HUES6 (cell line): ENCODE data around the gene AZU1.
A peak's percentile ranks its signal among the peaks of the same experiment; 100 is the strongest.
"Not testable (repeated sequence)": the region's sequence is repeated elsewhere in the genome, so short reads cannot be mapped to it uniquely, and the experiment has no call there.

Source experiments
- H3K27ac ChIP-seq: 2 replicates; pipeline ENCODE4 v1.7.0; 2013; ENCODE audit warnings: low read depth, mild to moderate bottlenecking, low read length, inconsistent platforms
- H3K27me3 ChIP-seq: 2 replicates; pipeline ENCODE4 v1.6.1; 2013; ENCODE audit warnings: low read length; ENCODE audit not compliant: control insufficient read depth, insufficient read depth
- H3K36me3 ChIP-seq: 2 replicates; pipeline ENCODE4 v1.6.1; 2013; ENCODE audit warnings: low read length; ENCODE audit not compliant: control insufficient read depth, insufficient read depth
- H3K4me1 ChIP-seq: 2 replicates; pipeline ENCODE4 v1.6.1; 2013; ENCODE audit warnings: low read length; ENCODE audit not compliant: control insufficient read depth, insufficient read depth
- H3K4me3 ChIP-seq: 2 replicates; pipeline ENCODE4 v1.5.1; 2013; ENCODE audit warnings: low read depth, low read length
- H3K9ac ChIP-seq: one replicate; pipeline ENCODE4 v1.6.1; 2013; ENCODE audit warnings: mild to moderate bottlenecking, low read length
- H3K9me3 ChIP-seq: 2 replicates; pipeline ENCODE4 v1.6.1; 2013; ENCODE audit warnings: low read depth, low read length; ENCODE audit not compliant: control insufficient read depth, insufficient read depth

AZU1 gene

GRCh38 chr19:853014-853585, 25.5 kb downstream of the AZU1 start:
- Histone ChIP-seq H3K36me3 (no peaks in the 10 kb centered on the region), H3K9ac (no peak overlapping the region), H3K27me3 (no peaks in the 10 kb centered on the region), H3K27ac (no peak overlapping the region), H3K4me3 (no peak overlapping the region), H3K4me1 (peaks cover 4% of the 10 kb centered on the region; the same call in 1 of the 2 replicates), H3K9me3 (no peaks in the 10 kb centered on the region)

GRCh38 chr19:853614-854220, 26.1 kb downstream of the AZU1 start:
- not testable (repeated sequence) for H3K9me3 ChIP-seq, H3K9ac ChIP-seq, H3K27me3 ChIP-seq, H3K27ac ChIP-seq, H3K4me3 ChIP-seq, H3K4me1 ChIP-seq, H3K36me3 ChIP-seq

GRCh38 chr19:854549-854948, 26.9 kb downstream of the AZU1 start:
- peaks cover 6% of the 10 kb centered on the region for H3K27me3 ChIP-seq
- no peaks in the 10 kb centered on the region for H3K9me3 ChIP-seq
- H3K4me3 ChIP-seq, result no peak overlapping the region
- H3K27ac ChIP-seq, result no peak overlapping the region
- no peak overlapping the region for H3K9ac ChIP-seq
- no peaks in the 10 kb centered on the region for H3K36me3 ChIP-seq
- H3K4me1 ChIP-seq, result peaks cover 4% of the 10 kb centered on the region; the same call in 1 of the 2 replicates

GRCh38 chr19:855142-855541, 27.5 kb downstream of the AZU1 start:
- no peak overlapping the region for H3K4me3 ChIP-seq
- H3K27ac ChIP-seq, result no peak overlapping the region
- H3K9me3 ChIP-seq, result no peaks in the 10 kb centered on the region
- H3K27me3 ChIP-seq, result peaks cover 12% of the 10 kb centered on the region
- H3K36me3 ChIP-seq, result no peaks in the 10 kb centered on the region
- H3K4me1 ChIP-seq, result peaks cover 4% of the 10 kb centered on the region; the same call in 1 of the 2 replicates
- H3K9ac ChIP-seq, result no peak overlapping the region

- no peaks in the 10 kb centered on the region for H3K9me3 ChIP-seq
- no peak overlapping the region for H3K9ac ChIP-seq
- no peak overlapping the region for H3K27ac ChIP-seq
- H3K36me3 ChIP-seq, result no peaks in the 10 kb centered on the region
- H3K4me1 ChIP-seq, result peaks cover 3% of the 10 kb centered on the region; the same call in 1 of the 2 replicates
- no peak overlapping the region for H3K4me3 ChIP-seq
- peaks cover 17% of the 10 kb centered on the region for H3K27me3 ChIP-seq
Measured at GRCh38 chr19:855566-856120, 28.0 kb downstream of the AZU1 start.

- Histone ChIP-seq H3K9me3 (no peaks in the 10 kb centered on the region), H3K9ac (no peak overlapping the region), H3K36me3 (no peaks in the 10 kb centered on the region), H3K27me3 (peaks cover 27% of the 10 kb centered on the region), H3K27ac (no peak overlapping the region), H3K4me3 (no peak overlapping the region), H3K4me1 (peaks cover 3% of the 10 kb centered on the region; the same call in 1 of the 2 replicates)
Measured at GRCh38 chr19:858284-858683, 30.6 kb downstream of the AZU1 start.

- Histone ChIP-seq H3K36me3 (no peaks in the 10 kb centered on the region), H3K4me3 (peak within 1 kb of the TSS; percentile 65), H3K27me3 (peaks cover 27% of the 10 kb centered on the region), H3K4me1 (peaks cover 3% of the 10 kb centered on the region; the same call in 1 of the 2 replicates), H3K9me3 (no peaks in the 10 kb centered on the region), H3K27ac (no peak within 1 kb of the TSS), H3K9ac (peak within 1 kb of the TSS; percentile 62)
Measured at GRCh38 chr19:858868-859843, 31.5 kb downstream of the AZU1 start, which contains the start of gene CFD. Gene CFD, plus strand, starts transcription at chr19:859664. Its CDS starts 26 bp downstream, at chr19:859690.

GRCh38 chr19:861141-861755, 33.6 kb downstream of the AZU1 start:
- Histone ChIP-seq H3K27me3 (peaks cover 27% of the 10 kb centered on the region), H3K36me3 (no peaks in the 10 kb centered on the region), H3K27ac (no peak overlapping the region), H3K9ac (no peak overlapping the region), H3K4me3 (peak overlapping the region; percentile 47), H3K4me1 (peaks cover 3% of the 10 kb centered on the region; the same call in 1 of the 2 replicates), H3K9me3 (no peaks in the 10 kb centered on the region)

GRCh38 chr19:861756-862580, 34.3 kb downstream of the AZU1 start:
- Histone ChIP-seq H3K4me3 (peak overlapping the region; percentile 51), H3K27ac (no peak overlapping the region), H3K4me1 (peaks cover 5% of the 10 kb centered on the region; the same call in 1 of the 2 replicates), H3K27me3 (peaks cover 27% of the 10 kb centered on the region), H3K9ac (no peak overlapping the region), H3K9me3 (no peaks in the 10 kb centered on the region), H3K36me3 (no peaks in the 10 kb centered on the region)
